ENCODE results near the gene KRT16.
"Not testable (repeated sequence)": the region's sequence is repeated elsewhere in the genome, so short reads cannot be mapped to it uniquely, and the experiment has no call there.

KRT16 gene

GRCh38 chr17:41617698-41618097 is 5.1 kb upstream of the KRT16 start:
- in situ Hi-C loops (cut with MboI; ENCODE audit: low sequenced_read_pairs) = no loop called here

- in situ Hi-C loops (cut with MboI; ENCODE audit: low sequenced_read_pairs) = no loop called here
These were observed 4.6 kb upstream of the KRT16 start for GRCh38 chr17:41617136-41617535.

GRCh38 chr17:41616486-41616885 is 3.9 kb upstream of the KRT16 start:
- in situ Hi-C loops (cut with MboI; ENCODE audit: low sequenced_read_pairs) = not testable (repeated sequence)

DNA sequence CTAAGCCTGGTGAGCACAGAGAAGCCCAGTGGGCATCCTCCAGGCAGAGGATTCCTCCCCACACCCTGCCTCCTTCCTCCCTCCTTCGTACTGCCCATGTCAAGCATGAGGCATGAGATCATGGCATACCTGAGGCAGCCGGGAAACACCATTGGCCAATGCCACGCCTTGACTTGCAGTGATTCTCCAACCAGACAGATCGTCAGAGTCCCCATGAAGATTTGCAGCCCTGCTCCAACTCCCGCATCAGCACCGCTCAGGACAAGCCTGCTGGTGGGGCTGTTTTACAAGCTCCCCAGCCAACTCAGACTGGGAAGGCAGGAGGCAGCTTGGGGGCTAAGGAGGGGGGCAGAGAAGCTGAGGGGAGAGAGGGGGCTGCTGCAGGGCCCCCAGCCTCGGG is 2.9 kb upstream of the KRT16 start:
- in situ Hi-C loops (cut with MboI; ENCODE audit: low sequenced_read_pairs) = no loop called here

DNA sequence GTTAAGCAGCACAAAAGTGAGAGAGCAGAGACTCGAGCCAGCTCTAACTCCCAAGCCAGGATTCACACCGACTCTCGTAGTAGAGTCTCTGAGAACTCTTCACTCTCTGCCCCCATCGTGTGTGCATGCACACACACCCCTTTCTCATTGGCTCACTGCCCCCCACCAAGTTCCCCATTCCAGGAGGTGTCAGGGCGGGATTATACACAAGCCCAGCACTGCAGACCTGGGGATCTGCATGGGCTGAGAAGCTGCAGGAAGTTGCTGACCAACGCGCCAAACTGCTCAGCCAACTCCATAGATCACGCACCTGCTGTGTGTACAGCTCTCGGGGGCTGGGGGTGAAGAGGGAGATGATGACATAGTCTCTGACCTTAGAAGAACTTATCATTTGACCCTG is 2.2 kb upstream of the KRT16 start:
- in situ Hi-C loops (cut with MboI; ENCODE audit: low sequenced_read_pairs) = not testable (repeated sequence)

DNA sequence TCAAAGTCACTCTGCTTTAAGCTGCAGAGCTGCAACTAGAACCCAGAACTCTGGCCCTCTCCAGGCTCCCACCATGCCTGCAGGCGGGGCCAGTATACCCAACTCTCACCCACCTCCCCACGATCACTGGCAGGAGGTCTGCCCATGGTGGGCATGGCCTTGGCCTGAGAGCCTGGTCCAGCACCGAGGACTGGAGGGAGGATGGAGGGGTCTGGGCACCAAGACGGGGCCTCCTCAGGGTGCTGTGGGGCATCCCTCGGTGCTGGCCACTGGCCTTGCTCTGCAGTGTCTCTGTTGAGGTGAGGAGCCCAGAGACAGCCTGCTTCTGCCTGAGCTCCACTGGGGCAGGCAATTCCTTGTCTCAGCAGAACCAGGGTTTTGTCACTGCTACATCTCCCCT is 1.5 kb upstream of the KRT16 start:
- in situ Hi-C loops (cut with MboI; ENCODE audit: low sequenced_read_pairs) = no loop called here

DNA sequence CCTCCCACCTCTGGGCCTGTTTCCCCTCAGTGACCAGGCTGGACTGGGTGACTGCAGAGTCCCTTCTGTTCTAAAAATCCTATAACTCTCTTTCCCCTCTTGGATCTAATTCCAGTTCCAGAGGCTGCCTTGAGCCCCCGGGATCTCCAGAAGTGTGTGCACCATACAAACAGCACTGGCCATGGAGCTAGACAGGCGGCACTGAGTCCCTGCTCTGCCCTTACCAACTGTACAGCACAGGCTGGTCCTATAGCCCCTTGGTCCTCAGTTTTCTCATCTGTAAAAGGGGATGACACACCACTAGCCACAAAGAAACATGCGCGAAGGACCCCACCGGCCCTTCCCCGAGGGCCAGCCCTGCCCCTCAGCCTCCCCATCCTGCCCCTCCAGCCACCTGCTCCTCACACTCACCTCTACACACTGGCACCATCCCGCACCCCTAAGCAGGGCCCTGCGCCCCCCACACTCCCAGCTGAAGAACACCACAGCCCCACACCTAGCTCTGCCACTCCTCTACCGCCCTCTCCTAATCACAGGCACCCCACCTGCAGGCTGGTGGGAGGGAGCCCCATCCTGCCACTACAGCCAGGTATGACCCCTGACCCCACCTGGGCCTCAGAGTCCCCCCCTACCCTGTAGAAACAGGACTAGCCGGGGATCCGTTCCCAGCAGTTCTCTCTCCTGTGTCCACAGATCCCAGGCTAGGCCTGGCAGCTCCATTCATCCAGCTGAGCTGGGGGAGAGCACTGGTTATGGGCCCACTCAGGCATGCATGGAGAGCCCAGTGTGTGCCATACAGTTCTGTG is 913 bp upstream of the KRT16 start:
- in situ Hi-C loops (cut with MboI; ENCODE audit: low sequenced_read_pairs) = no loop called here

- in situ Hi-C loops (cut with MboI; ENCODE audit: low sequenced_read_pairs) = no loop called here
These were observed 1.5 kb downstream of the KRT16 start for GRCh38 chr17:41610965-41611640.

DNA sequence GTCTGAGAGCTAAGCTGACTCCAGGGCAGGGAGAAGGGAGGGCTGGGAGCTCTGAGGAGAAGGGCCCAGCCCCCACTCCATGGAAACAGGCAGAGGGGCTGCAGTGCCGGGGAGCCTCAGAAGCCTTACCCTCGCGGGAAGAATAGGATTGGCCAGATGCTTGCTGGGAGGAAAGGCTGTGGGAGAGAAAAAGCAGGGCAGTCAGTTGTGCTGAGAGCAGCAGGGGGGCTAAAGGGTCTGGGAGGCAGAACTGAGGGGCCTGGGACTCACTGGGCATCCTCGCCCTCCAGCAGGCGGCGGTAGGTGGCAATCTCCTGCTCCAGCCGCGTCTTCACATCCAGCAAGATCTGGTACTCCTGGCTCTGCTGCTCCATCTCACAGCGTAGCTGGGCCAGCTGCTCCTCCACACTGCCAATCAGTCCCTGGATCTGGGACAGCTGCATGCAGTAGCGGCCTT is 2.5 kb downstream of the KRT16 start:
- in situ Hi-C loops (cut with MboI; ENCODE audit: low sequenced_read_pairs) = not testable (repeated sequence)

- in situ Hi-C loops (cut with MboI; ENCODE audit: low sequenced_read_pairs) = not testable (repeated sequence)
These were observed 5.6 kb downstream of the KRT16 start for GRCh38 chr17:41606930-41607329.

- in situ Hi-C loops (cut with MboI; ENCODE audit: low sequenced_read_pairs) = no loop called here
These were observed 10.0 kb downstream of the KRT16 start for GRCh38 chr17:41602524-41602923.

GRCh38 chr17:41600318-41600717 is 12.2 kb downstream of the KRT16 start:
- in situ Hi-C loops (cut with MboI; ENCODE audit: low sequenced_read_pairs) = no loop called here

DNA sequence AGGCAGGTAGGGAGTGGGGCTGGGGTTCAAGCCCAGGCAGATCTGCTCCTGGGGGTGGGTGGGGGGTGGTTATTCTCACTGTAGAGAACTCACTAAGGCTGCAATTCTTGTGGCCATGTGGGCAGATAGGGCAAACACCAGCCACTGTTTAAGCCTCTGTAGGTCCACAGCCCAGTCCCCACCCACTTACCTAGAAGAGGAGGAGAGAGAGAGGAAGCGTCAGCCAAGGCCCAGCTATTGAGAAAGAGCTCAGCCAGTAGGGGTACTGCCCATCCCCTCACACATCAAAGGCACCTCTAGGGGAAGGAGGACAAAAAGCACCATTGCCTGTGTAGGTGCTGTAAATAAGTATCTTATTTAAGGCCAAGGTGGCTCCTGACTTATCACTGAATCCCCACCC is 12.9 kb downstream of the KRT16 start:
- in situ Hi-C loops (cut with MboI; ENCODE audit: low sequenced_read_pairs) = no loop called here

DNA sequence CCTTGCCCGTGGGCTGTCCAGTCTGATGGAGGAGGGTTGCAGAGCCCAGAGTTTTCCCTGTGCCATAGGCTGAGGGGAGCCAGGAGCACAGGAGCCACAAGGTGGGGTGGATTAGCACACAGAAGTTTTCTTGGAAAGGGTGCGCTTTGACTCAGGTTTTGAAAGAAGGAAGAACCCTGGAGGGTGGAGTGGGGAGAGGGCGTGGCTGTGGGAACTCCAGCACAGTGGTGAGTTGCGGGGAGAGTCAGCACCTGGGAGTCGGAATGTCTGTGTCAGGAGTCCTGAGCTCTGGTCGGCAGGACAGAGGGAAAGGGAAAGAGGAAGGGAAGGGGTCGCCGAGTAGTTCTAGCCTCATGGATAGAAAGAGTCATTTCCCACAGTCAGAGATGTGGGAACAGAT is 17.0 kb downstream of the KRT16 start:
- in situ Hi-C loops (cut with MboI; ENCODE audit: low sequenced_read_pairs) = no loop called here

DNA sequence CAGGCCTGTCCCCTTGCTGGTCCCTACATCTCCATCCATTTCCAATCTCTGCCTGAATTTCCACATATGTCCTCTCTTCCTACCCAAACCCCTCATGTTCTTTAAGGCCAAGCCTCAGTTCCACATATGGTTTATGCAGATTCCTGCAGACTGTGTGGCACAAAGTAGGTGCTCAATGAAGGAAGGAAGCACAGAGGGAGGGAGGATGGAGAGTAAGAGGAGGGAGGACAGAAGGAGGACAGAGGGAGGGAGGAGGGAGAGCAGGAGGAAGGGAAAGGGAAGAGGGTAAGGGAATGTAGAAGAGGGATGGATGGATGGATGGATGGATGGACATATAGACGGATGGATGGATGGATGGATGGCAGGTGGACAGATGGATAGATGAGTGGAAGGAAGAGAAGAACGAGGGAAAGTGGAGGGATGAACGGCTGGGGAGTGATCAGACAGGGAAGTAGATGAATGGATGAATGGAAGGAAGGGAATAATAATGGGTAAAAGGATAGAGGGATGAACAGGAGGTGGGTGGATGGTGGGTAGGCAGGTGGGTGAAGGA is 18.1 kb downstream of the KRT16 start:
- in situ Hi-C loops (cut with MboI; ENCODE audit: low sequenced_read_pairs) = no loop called here

DNA sequence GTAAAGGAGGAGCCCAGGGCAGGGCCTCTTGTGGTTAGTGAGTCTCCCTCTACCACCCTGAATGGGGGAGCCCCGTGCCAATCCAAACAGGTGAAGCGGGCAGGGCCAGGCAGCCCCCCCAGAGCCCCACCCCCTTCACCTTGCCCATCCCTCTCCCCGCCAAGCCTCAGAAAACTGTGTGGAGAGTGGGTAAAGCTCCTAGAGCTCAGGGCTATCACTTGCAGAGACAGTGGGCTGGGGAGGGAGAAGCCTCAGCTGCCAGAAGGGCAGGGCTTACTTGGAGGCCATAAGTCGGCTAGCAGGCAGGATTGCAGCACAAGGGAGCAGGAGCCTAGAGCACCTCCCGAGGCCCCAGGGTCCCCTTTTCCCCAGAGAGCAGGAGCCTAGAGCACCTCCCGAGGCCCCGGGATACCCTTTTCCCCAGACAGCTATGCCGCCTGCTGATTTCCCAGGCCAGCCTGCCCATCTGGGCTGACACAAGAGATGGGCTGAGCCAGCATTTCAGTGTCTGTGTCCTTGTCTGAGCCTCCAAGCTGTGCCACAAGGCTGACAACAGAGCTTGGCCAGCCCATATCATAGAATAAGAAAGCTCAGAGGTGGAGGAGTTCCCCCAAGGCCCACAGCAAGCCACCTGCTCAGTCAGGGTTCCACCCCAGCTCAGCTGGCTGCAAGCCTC is 19.1 kb downstream of the KRT16 start:
- in situ Hi-C loops (cut with MboI; ENCODE audit: low sequenced_read_pairs) = no loop called here

DNA sequence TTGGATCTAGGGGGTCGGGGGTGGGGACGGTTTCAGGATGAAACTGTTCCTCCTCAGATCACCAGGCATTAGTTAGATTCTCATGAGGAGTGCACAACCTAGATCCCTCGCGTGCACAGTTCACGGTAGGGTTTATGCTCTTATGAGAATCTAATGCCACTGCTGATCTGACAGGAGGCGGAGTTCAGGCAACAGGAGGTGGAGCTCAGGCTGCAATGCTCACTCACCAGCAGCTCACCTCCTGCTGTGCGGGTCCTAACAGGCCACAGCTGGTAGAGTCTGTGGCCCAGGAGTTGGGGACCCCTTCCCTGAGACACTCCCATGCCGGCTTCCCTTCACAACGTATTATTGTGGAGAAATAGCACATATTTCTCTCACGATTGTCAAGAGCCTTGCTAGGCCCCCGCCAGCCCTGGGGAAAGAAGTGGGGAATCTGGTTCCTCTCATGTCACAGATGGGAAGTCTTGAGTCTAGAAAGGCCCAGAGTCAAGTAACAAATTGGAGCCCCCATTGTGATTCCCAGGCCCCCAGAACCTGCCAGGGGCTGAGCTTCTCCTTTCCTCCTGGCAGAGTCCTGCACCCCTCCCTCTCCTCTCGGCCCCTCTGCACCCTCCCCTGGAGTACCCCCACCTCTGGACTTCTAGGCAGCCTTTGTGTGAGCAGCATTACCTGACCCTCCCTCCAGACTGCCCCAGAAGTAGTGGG is 19.8 kb downstream of the KRT16 start:
- in situ Hi-C loops (cut with MboI; ENCODE audit: low sequenced_read_pairs) = no loop called here

DNA sequence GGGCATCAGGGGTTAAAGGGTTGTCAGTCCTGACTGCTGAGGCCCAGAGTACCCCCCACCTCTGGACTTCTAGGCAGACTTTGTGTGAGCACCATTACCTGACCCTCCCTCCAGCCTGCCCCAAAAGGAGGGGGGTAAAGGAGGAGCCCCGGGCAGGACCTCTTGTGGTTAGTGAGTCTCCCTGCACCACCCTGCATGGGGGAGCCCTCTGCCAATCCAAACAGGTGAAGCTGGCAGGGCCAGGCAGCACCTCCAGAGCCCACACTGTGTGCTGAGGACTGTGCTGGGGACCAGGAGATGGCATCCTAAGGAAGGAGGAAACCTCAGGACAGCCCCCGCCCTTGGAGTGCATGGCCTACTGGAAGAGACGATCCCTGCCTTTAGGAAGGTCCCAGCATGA is 23.3 kb downstream of the KRT16 start:
- in situ Hi-C loops (cut with MboI; ENCODE audit: low sequenced_read_pairs) = no loop called here

DNA sequence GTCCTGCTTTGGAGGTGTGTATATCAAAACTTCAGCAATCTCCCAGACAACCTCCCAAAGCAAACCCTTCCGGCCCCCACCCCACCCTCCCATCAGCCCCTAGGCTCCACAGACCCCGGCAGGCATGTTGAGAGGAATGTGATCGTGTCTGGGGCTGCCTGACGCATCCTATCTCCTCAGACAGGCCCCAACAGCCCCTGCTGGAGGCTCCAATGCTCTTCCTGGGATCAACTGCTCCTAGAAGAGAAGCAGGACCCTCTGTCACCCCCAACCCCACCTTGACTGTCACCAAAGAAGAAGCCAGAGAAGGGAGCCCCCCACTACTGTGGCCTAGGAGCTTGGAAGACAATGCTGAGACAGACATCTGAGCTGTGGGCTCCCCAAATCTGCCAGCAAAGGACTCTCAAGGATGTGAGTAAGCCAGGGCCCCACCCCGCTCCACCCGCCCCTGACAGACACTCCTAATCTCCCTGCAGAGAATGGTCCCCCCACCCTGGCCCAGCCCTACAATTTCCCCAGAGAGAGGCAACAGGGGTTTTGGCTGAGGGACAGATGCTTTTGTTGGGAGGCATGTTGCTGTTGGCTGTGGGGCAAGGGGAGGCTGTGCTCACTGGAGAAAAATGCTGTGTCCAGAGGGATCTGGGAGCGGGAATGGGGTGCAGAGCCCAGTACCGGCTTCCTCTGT is 24.3 kb downstream of the KRT16 start:
- in situ Hi-C loops (cut with MboI; ENCODE audit: low sequenced_read_pairs) = no loop called here

- in situ Hi-C loops (cut with MboI; ENCODE audit: low sequenced_read_pairs) = no loop called here
These were observed 25.6 kb downstream of the KRT16 start, which contains the start of gene KRT14 for GRCh38 chr17:41586863-41587495. Gene KRT14, minus strand, starts transcription at chr17:41586895. Its CDS starts 61 bp downstream, at chr17:41586834.
